GM18873 (cell line): ENCODE data around the gene ARAP2.

Experiments
- ATAC-seq: cut with Tn5 transposase; IDR thresholded peaks from one replicate; pipeline ENCODE4 v1.9.1; 2021; ENCODE audit warnings: mild to moderate bottlenecking, moderate library complexity, moderate number of reproducible peaks; ENCODE audit not compliant: unreplicated experiment, low FRiP score

Gene ARAP2

GRCh38 chr4:36140421-36140820, 103.9 kb downstream of the ARAP2 start:
- no peak for ATAC-seq

GRCh38 chr4:36138220-36138619, 106.1 kb downstream of the ARAP2 start:
- no peak for ATAC-seq

- no peak for ATAC-seq
Observed at GRCh38 chr4:36137336-36137735, 107.0 kb downstream of the ARAP2 start.

GRCh38 chr4:36133658-36134057, 110.7 kb downstream of the ARAP2 start:
- ATAC-seq, result no peak

GRCh38 chr4:36133086-36133485, 111.2 kb downstream of the ARAP2 start:
- ATAC-seq, result no peak

- ATAC-seq, result no peak
Observed at GRCh38 chr4:36130641-36131040, 113.7 kb downstream of the ARAP2 start.

- ATAC-seq, result no peak
Observed at GRCh38 chr4:36128689-36129088, 115.6 kb downstream of the ARAP2 start.

- no peak for ATAC-seq
Observed at GRCh38 chr4:36123906-36124305, 120.4 kb downstream of the ARAP2 start.

GRCh38 chr4:36115312-36115711, 129.0 kb downstream of the ARAP2 start:
- ATAC-seq, result no peak

- ATAC-seq, result no peak
Observed at GRCh38 chr4:36111172-36111571, 133.1 kb downstream of the ARAP2 start.

- no peak for ATAC-seq
Observed at GRCh38 chr4:36099509-36099908, 144.8 kb downstream of the ARAP2 start.

- no peak for ATAC-seq
Observed at GRCh38 chr4:36094995-36095394, 149.3 kb downstream of the ARAP2 start.

GRCh38 chr4:36091997-36092396, 152.3 kb downstream of the ARAP2 start:
- no peak for ATAC-seq

- ATAC-seq, result no peak
Observed at GRCh38 chr4:36088542-36088941, 155.8 kb downstream of the ARAP2 start.

GRCh38 chr4:36086261-36086786, 158.0 kb downstream of the ARAP2 start:
- ATAC-seq, result no peak

GRCh38 chr4:36082817-36083216, 161.5 kb downstream of the ARAP2 start:
- ATAC-seq, result no peak

GRCh38 chr4:36081185-36081584, 163.1 kb downstream of the ARAP2 start:
- ATAC-seq, result peak; percentile 89

GRCh38 chr4:36079666-36080065, 164.6 kb downstream of the ARAP2 start:
- no peak for ATAC-seq

GRCh38 chr4:36078319-36078718, 166.0 kb downstream of the ARAP2 start:
- ATAC-seq, result no peak

- ATAC-seq, result no peak
Observed at GRCh38 chr4:36072529-36072928, 171.8 kb downstream of the ARAP2 start.

- no peak for ATAC-seq
Observed at GRCh38 chr4:36067116-36067515, 177.2 kb downstream of the ARAP2 start.

GRCh38 chr4:36065274-36065871, 178.9 kb downstream of the ARAP2 start:
- ATAC-seq, result no peak

- no peak for ATAC-seq
Observed at GRCh38 chr4:36064117-36064516, 180.2 kb downstream of the ARAP2 start.
